Ectodermal cell (in vitro differentiated cells): ENCODE measurements around the gene CHGA.

Source experiments
- H3K27ac ChIP-seq: 2 replicates; pipeline ENCODE4 v1.7.0; 2013; ENCODE audit warnings: mild to moderate bottlenecking, low read depth, low read length; ENCODE audit not compliant: insufficient read depth, poor library complexity, severe bottlenecking
- H3K27me3 ChIP-seq: 2 replicates; pipeline ENCODE4 v1.7.0; 2013; ENCODE audit warnings: mild to moderate bottlenecking, low read length; ENCODE audit not compliant: insufficient read depth, control insufficient read depth, poor library complexity, severe bottlenecking
- H3K36me3 ChIP-seq: one replicate; pipeline ENCODE4 v1.7.0; 2013; ENCODE audit warnings: low read length; ENCODE audit not compliant: control insufficient read depth, insufficient read depth
- H3K4me1 ChIP-seq: one replicate; pipeline ENCODE4 v1.7.0; 2013; ENCODE audit warnings: low read length; ENCODE audit not compliant: control insufficient read depth, insufficient read depth
- H3K4me3 ChIP-seq: 2 replicates; pipeline ENCODE4 v1.7.0; 2013; ENCODE audit warnings: low read depth, low read length, control low read depth; ENCODE audit not compliant: insufficient read depth
- H3K9me3 ChIP-seq: 2 replicates; pipeline ENCODE4 v1.7.0; 2013; ENCODE audit warnings: mild to moderate bottlenecking, low read length, moderate library complexity; ENCODE audit not compliant: control insufficient read depth
- WGBS, 2 experiments: methylation state at CpG; one replicate each; pipeline ENCODE4 v1.1.7; 2013; ENCODE audit warnings: missing lambda C conversion rate in 2 of 2; 5-methylcytosine and 5-hydroxymethylcytosine counted together

CHGA gene

GRCh38 chr14:92943855-92944570 lies 21.1 kb downstream of the CHGA start:
- no peak overlapping the region for H3K27ac ChIP-seq
- H3K27me3 ChIP-seq, result no peaks in the 10 kb centered on the region
- no peaks in the 10 kb centered on the region for H3K9me3 ChIP-seq
- H3K4me1 ChIP-seq, result no peaks in the 10 kb centered on the region
- H3K36me3 ChIP-seq, result no peaks in the 10 kb centered on the region
- WGBS, 2 experiments, result 94% methylated on average over 17 of the region's 17 CpGs
- no peak overlapping the region for H3K4me3 ChIP-seq

GRCh38 chr14:92944976-92945375 lies 22.0 kb downstream of the CHGA start:
- 94 to 96% methylated on average over 12 of the region's 12 CpGs for WGBS, 2 experiments
- H3K27me3 ChIP-seq, result no peaks in the 10 kb centered on the region
- H3K4me3 ChIP-seq, result no peak overlapping the region
- H3K36me3 ChIP-seq, result no peaks in the 10 kb centered on the region
- H3K9me3 ChIP-seq, result no peaks in the 10 kb centered on the region
- H3K27ac ChIP-seq, result no peak overlapping the region
- H3K4me1 ChIP-seq, result no peaks in the 10 kb centered on the region

- Histone ChIP-seq H3K4me3 (no peak overlapping the region), H3K36me3 (no peaks in the 10 kb centered on the region), H3K4me1 (no peaks in the 10 kb centered on the region), H3K27me3 (no peaks in the 10 kb centered on the region), H3K27ac (no peak overlapping the region), H3K9me3 (no peaks in the 10 kb centered on the region)
- WGBS, 2 experiments, result 95% methylated on average over 12 of the region's 12 CpGs
Measured at GRCh38 chr14:92945544-92945943, 22.6 kb downstream of the CHGA start.

GRCh38 chr14:92945959-92946846 lies 23.3 kb downstream of the CHGA start:
- no peaks in the 10 kb centered on the region for H3K9me3 ChIP-seq
- no peak overlapping the region for H3K27ac ChIP-seq
- WGBS, 2 experiments, result 93 to 95% methylated on average over 38 of the region's 38 CpGs
- H3K27me3 ChIP-seq, result no peaks in the 10 kb centered on the region
- no peaks in the 10 kb centered on the region for H3K36me3 ChIP-seq
- no peaks in the 10 kb centered on the region for H3K4me1 ChIP-seq
- no peak overlapping the region for H3K4me3 ChIP-seq

- whole genome bisulfite sequencing, 2 experiments, result 85 to 88% methylated on average over 12 of the region's 12 CpGs
- H3K27ac ChIP-seq, result no peak overlapping the region
- no peaks in the 10 kb centered on the region for H3K9me3 ChIP-seq
- H3K27me3 ChIP-seq, result no peaks in the 10 kb centered on the region
- no peaks in the 10 kb centered on the region for H3K36me3 ChIP-seq
- H3K4me1 ChIP-seq, result no peaks in the 10 kb centered on the region
- H3K4me3 ChIP-seq, result no peak overlapping the region
Measured at GRCh38 chr14:92946847-92947545, 24.0 kb downstream of the CHGA start.

GRCh38 chr14:92948647-92949046 lies 25.7 kb downstream of the CHGA start:
- H3K27me3 ChIP-seq, result no peaks in the 10 kb centered on the region
- no peaks in the 10 kb centered on the region for H3K4me1 ChIP-seq
- H3K4me3 ChIP-seq, result no peak overlapping the region
- no peak overlapping the region for H3K27ac ChIP-seq
- H3K9me3 ChIP-seq, result no peaks in the 10 kb centered on the region
- WGBS, 2 experiments, result 95 to 96% methylated on average over 22 of the region's 22 CpGs
- H3K36me3 ChIP-seq, result no peaks in the 10 kb centered on the region

GRCh38 chr14:92949496-92950192 lies 26.7 kb downstream of the CHGA start:
- H3K4me1 ChIP-seq, result no peaks in the 10 kb centered on the region
- 96% methylated on average over 24 of the region's 24 CpGs for WGBS, 2 experiments
- H3K27ac ChIP-seq, result no peak overlapping the region
- H3K36me3 ChIP-seq, result no peaks in the 10 kb centered on the region
- H3K9me3 ChIP-seq, result no peaks in the 10 kb centered on the region
- no peak overlapping the region for H3K4me3 ChIP-seq
- no peaks in the 10 kb centered on the region for H3K27me3 ChIP-seq

- Histone ChIP-seq H3K27me3 (no peaks in the 10 kb centered on the region), H3K9me3 (no peaks in the 10 kb centered on the region), H3K27ac (no peak overlapping the region), H3K4me1 (no peaks in the 10 kb centered on the region), H3K4me3 (no peak overlapping the region), H3K36me3 (no peaks in the 10 kb centered on the region)
- WGBS, 2 experiments, result 93 to 94% methylated on average over 7 of the region's 7 CpGs
Measured at GRCh38 chr14:92950193-92950540, 27.2 kb downstream of the CHGA start.

- H3K27ac ChIP-seq, result no peak overlapping the region
- no peaks in the 10 kb centered on the region for H3K36me3 ChIP-seq
- H3K27me3 ChIP-seq, result no peaks in the 10 kb centered on the region
- 93 to 94% methylated on average over 6 of the region's 6 CpGs for WGBS, 2 experiments
- H3K4me1 ChIP-seq, result no peaks in the 10 kb centered on the region
- H3K9me3 ChIP-seq, result no peaks in the 10 kb centered on the region
- H3K4me3 ChIP-seq, result no peak overlapping the region
Measured at GRCh38 chr14:92950773-92951172, 27.8 kb downstream of the CHGA start.
